Testis (tissue), 3 donors: ENCODE data around the gene MXD1. TPM values are rescaled to one million over a fixed set of nuclear protein-coding genes. Genes with fewer than 3 reads are reported as not detected.

ENCODE experiments used
- DNase-seq: peaks from one replicate; pipeline ENCODE4 v3.0.0-alpha.2; 2019
- H3K27ac ChIP-seq, 2 donors: fragments of 200-600 bp; sonication (generic); one replicate each; pipeline ENCODE4 v1.5.1; 2019
- H3K27me3 ChIP-seq: fragments of 200-600 bp; sonication (generic); one replicate; pipeline ENCODE4 v1.5.1; 2019
- H3K36me3 ChIP-seq: fragments of 200-600 bp; sonication (generic); one replicate; pipeline ENCODE4 v1.5.1; 2017; ENCODE audit warnings: low read depth; ENCODE audit errors: missing control alignments
- H3K4me1 ChIP-seq: fragments of 200-600 bp; sonication (generic); one replicate; pipeline ENCODE4 v1.5.1; 2019
- H3K4me3 ChIP-seq, 2 donors: fragments of 200-600 bp; sonication (generic); one replicate each; pipeline ENCODE4 v1.5.1; 2017 to 2019
- H3K9me3 ChIP-seq: fragments of 200-600 bp; sonication (generic); one replicate; pipeline ENCODE4 v1.5.1; 2017
- CTCF ChIP-seq, 3 experiments: fragments of 450-650 bp in 2 of 3; fragments of 200-600 bp in 1 of 3; sonication (generic) in 1 of 3; IDR thresholded peaks; one replicate each; pipeline ENCODE4 v1.5.1; 2016 to 2019; ENCODE audit warnings: antibody characterized with exemption in 3 of 3, mild to moderate bottlenecking in 2 of 3, moderate library complexity in 1 of 3
- POLR2A ChIP-seq: fragments of 450-650 bp; IDR thresholded peaks from one replicate; pipeline ENCODE4 v1.6.1; 2017; ENCODE audit warnings: antibody characterized with exemption, mild to moderate bottlenecking, moderate library complexity
- WGBS, 2 donors: methylation state at CpG; one replicate each; pipeline ENCODE4 v1.1.5; 2018; 5-methylcytosine and 5-hydroxymethylcytosine counted together
- intact Hi-C: fragments of 100-400 bp; cut with DNase I; formaldehyde crosslinking; loops from one replicate; pipeline ENCODE4 v1.15.1; 2023; ENCODE audit warnings: low total_unique reads
- polyA plus RNA-seq: library from polyadenylated mRNA; stranded (reverse); fragments of 350-450 nt; fragmentation: Illumina TruSeq; extraction: RNeasy Lipid Tissue Mini Kit (QIAGEN cat#74804); gene quantifications from one replicate; pipeline ENCODE4 v1.2.3, GENCODE V29; 2014; ENCODE audit warnings: low read depth, low replicate concordance; ENCODE audit not compliant: insufficient read depth
- total RNA-seq, 2 donors: library from RNA; depleted of rRNA; stranded (reverse); fragments of >200 nt; gene quantifications; one replicate each; pipeline ENCODE4 v1.2.3, GENCODE V29; 2016

MXD1 gene
- total and polyA plus RNA-seq, 3 donors from 2014 or later: 8.4 to 16.8 (median 11.0) TPM

- H3K4me1 ChIP-seq: no peaks in the 10 kb centered on the region
- H3K27ac ChIP-seq: no peak overlapping the region
- H3K4me3 ChIP-seq: no peak overlapping the region
- no peaks in the 10 kb centered on the region for H3K36me3 ChIP-seq
- no peak for TF ChIP-seq POLR2A
- no peak for TF ChIP-seq CTCF (IDR thresholded peaks at IDR 0.05)
- intact Hi-C loops: no loop called here
- no peak for DNase-seq
- WGBS, 2 donors: 89 to 93% methylated on average over 6 of the region's 6 CpGs
- H3K27me3 ChIP-seq: no peaks in the 10 kb centered on the region
- no peaks in the 10 kb centered on the region for H3K9me3 ChIP-seq
Observed at GRCh38 chr2:69956475-69956979, 41.6 kb downstream of the MXD1 start.

GRCh38 chr2:69957965-69958364, 43.1 kb downstream of the MXD1 start:
- TF ChIP-seq POLR2A: no peak
- TF ChIP-seq CTCF (IDR thresholded peaks at IDR 0.05): no peak
- H3K27ac ChIP-seq: no peak overlapping the region
- no peak overlapping the region for H3K4me3 ChIP-seq
- intact Hi-C loops: no loop called here
- H3K27me3 ChIP-seq: no peaks in the 10 kb centered on the region
- 70 to 76% methylated on average over 5 to 8 of the region's 8 CpGs for WGBS, 2 donors
- H3K9me3 ChIP-seq: no peaks in the 10 kb centered on the region
- no peak for DNase-seq
- no peaks in the 10 kb centered on the region for H3K36me3 ChIP-seq
- H3K4me1 ChIP-seq: no peaks in the 10 kb centered on the region

- Histone ChIP-seq H3K27me3 (no peaks in the 10 kb centered on the region), H3K4me1 (no peaks in the 10 kb centered on the region), H3K4me3 (no peak overlapping the region), H3K27ac (no peak overlapping the region), H3K36me3 (no peaks in the 10 kb centered on the region), H3K9me3 (no peaks in the 10 kb centered on the region)
- intact Hi-C loops: no loop called here
- no peak for TF ChIP-seq CTCF (IDR thresholded peaks at IDR 0.05)
- no peak for TF ChIP-seq POLR2A
- WGBS, 2 donors: 73 to 88% methylated on average over 6 of the region's 6 CpGs
- DNase-seq: no peak
Observed at GRCh38 chr2:69958480-69958879, 43.6 kb downstream of the MXD1 start.

- intact Hi-C loops: no loop called here
- no peak overlapping the region for H3K4me3 ChIP-seq
- WGBS, 2 donors: 68 to 72% methylated on average over 5 of the region's 5 CpGs
Observed at GRCh38 chr2:69959425-69959824, 44.5 kb downstream of the MXD1 start.

More at GRCh38 chr2:69959425-69959824, 44.5 kb downstream of the MXD1 start:
- Histone ChIP-seq H3K36me3 (no peaks in the 10 kb centered on the region), H3K27ac (no peak overlapping the region), H3K27me3 (no peaks in the 10 kb centered on the region), H3K9me3 (no peaks in the 10 kb centered on the region), H3K4me1 (no peaks in the 10 kb centered on the region)
- no peak for DNase-seq
- TF ChIP-seq CTCF (IDR thresholded peaks at IDR 0.05) (no peak), POLR2A (no peak)
